ENCODE data around the gene NTM.

Gene NTM

GRCh38 chr11:131460931-131461330 is 90.5 kb downstream of the NTM start:
- TF ChIP-seq CTCF (IDR thresholded peaks at IDR 0.05; ENCODE audit: extremely low read depth, missing control alignments) = no peak
- DNase-seq (ENCODE audit: low spot score) = no peak

GRCh38 chr11:131462622-131463021 is 92.2 kb downstream of the NTM start:
- TF ChIP-seq CTCF (IDR thresholded peaks at IDR 0.05; ENCODE audit: extremely low read depth, missing control alignments) = no peak

GRCh38 chr11:131463162-131463561 is 92.7 kb downstream of the NTM start:
- TF ChIP-seq CTCF (IDR thresholded peaks at IDR 0.05; ENCODE audit: extremely low read depth, missing control alignments) = no peak

More at GRCh38 chr11:131462622-131463021, 92.2 kb downstream of the NTM start:
- DNase-seq (ENCODE audit: low spot score) = no peak

GRCh38 chr11:131463649-131464425 is 93.4 kb downstream of the NTM start:
- no peak for TF ChIP-seq CTCF (IDR thresholded peaks at IDR 0.05; ENCODE audit: extremely low read depth, missing control alignments)
- no peak for DNase-seq (ENCODE audit: low spot score)

More at GRCh38 chr11:131463162-131463561, 92.7 kb downstream of the NTM start:
- DNase-seq (ENCODE audit: low spot score) = no peak

- DNase-seq (ENCODE audit: low spot score) = no peak
- TF ChIP-seq CTCF (IDR thresholded peaks at IDR 0.05; ENCODE audit: extremely low read depth, missing control alignments) = no peak
These were observed 94.0 kb downstream of the NTM start for GRCh38 chr11:131464461-131464860.

GRCh38 chr11:131465039-131465438 is 94.6 kb downstream of the NTM start:
- DNase-seq (ENCODE audit: low spot score) = no peak
- TF ChIP-seq CTCF (IDR thresholded peaks at IDR 0.05; ENCODE audit: extremely low read depth, missing control alignments) = no peak

GRCh38 chr11:131465746-131466145 is 95.3 kb downstream of the NTM start:
- no peak for TF ChIP-seq CTCF (IDR thresholded peaks at IDR 0.05; ENCODE audit: extremely low read depth, missing control alignments)
- no peak for DNase-seq (ENCODE audit: low spot score)
